Neural progenitor cell (in vitro differentiated cells): ENCODE measurements around the gene BMP8B. TPM values are rescaled to one million over a fixed set of nuclear protein-coding genes. Genes with fewer than 3 reads are reported as not detected.

Experiments
- DNase-seq: peaks from one replicate; pipeline ENCODE4 v3.0.0-alpha.2; 2016; ENCODE audit warnings: low spot score
- H2AFZ ChIP-seq: fragments of 200-600 bp; sonication (generic); replicated peaks from 2 replicates; pipeline ENCODE4 v1.6.1; 2016; ENCODE audit warnings: antibody characterized with exemption
- H3F3A ChIP-seq: fragments of 200-600 bp; sonication (generic); 2 replicates; pipeline ENCODE4 v1.6.1; 2016; ENCODE audit warnings: antibody characterized with exemption, low read depth
- H3K27ac ChIP-seq: fragments of 200-600 bp; sonication (generic); 2 replicates; pipeline ENCODE4 v1.5.1; 2016; ENCODE audit warnings: mild to moderate bottlenecking
- H3K27me3 ChIP-seq: fragments of 200-600 bp; sonication (generic); 2 replicates; pipeline ENCODE4 v1.6.1; 2016; ENCODE audit warnings: mild to moderate bottlenecking, moderate library complexity
- H3K36me3 ChIP-seq: fragments of 200-600 bp; sonication (generic); 2 replicates; pipeline ENCODE4 v1.5.1; 2016
- H3K4me1 ChIP-seq: fragments of 200-600 bp; sonication (generic); 2 replicates; pipeline ENCODE4 v1.6.1; 2016; ENCODE audit warnings: mixed run types
- H3K4me2 ChIP-seq: fragments of 200-600 bp; sonication (generic); 2 replicates; pipeline ENCODE4 v1.6.1; 2016
- H3K4me3 ChIP-seq: fragments of 200-600 bp; sonication (generic); 2 replicates; pipeline ENCODE4 v1.5.1; 2016
- H3K79me2 ChIP-seq: fragments of 200-600 bp; sonication (generic); 2 replicates; pipeline ENCODE4 v1.6.1; 2016; ENCODE audit warnings: low read depth
- H3K9ac ChIP-seq: fragments of 200-600 bp; sonication (generic); 2 replicates; pipeline ENCODE4 v1.6.1; 2016
- H3K9me3 ChIP-seq: fragments of 200-600 bp; sonication (generic); 2 replicates; pipeline ENCODE4 v1.5.1; 2016; ENCODE audit warnings: low read depth
- H4K20me1 ChIP-seq: fragments of 200-600 bp; sonication (generic); 2 replicates; pipeline ENCODE4 v1.6.1; 2016; ENCODE audit warnings: low read depth
- H3K27ac Mint-ChIP-seq: 3 replicates; pipeline ENCODE4 v1.8.0; 2021; ENCODE audit warnings: mixed read lengths
- H3K27me3 Mint-ChIP-seq: 2 replicates; pipeline ENCODE4 v1.8.0; 2022; ENCODE audit warnings: low read depth, mild to moderate bottlenecking, inconsistent platforms, moderate library complexity, mixed read lengths; ENCODE audit not compliant: insufficient read depth
- H3K36me3 Mint-ChIP-seq: 3 replicates; pipeline ENCODE4 v1.8.0; 2021; ENCODE audit warnings: mixed read lengths
- H3K4me1 Mint-ChIP-seq: 3 replicates; pipeline ENCODE4 v1.8.0; 2021; ENCODE audit warnings: mixed read lengths
- H3K4me3 Mint-ChIP-seq: 3 replicates; pipeline ENCODE4 v1.8.0; 2021; ENCODE audit warnings: mild to moderate bottlenecking, moderate library complexity, mixed read lengths
- H3K9me3 Mint-ChIP-seq: 3 replicates; pipeline ENCODE4 v1.8.0; 2020; ENCODE audit warnings: mixed read lengths
- CTCF ChIP-seq: fragments of 200-600 bp; sonication (generic); IDR thresholded peaks from 2 replicates; pipeline ENCODE4 v1.5.1; 2017; ENCODE audit warnings: antibody characterized with exemption, mild to moderate bottlenecking
- EZH2 ChIP-seq: fragments of 200-600 bp; sonication (generic); IDR thresholded peaks from 2 replicates; pipeline ENCODE4 v1.6.1; 2017; ENCODE audit warnings: antibody characterized with exemption, mild to moderate bottlenecking, moderate library complexity
- EZH2phosphoT487 ChIP-seq: fragments of 200-600 bp; sonication (generic); IDR thresholded peaks from 2 replicates; pipeline ENCODE4 v1.6.1; 2017; ENCODE audit warnings: antibody characterized with exemption
- total RNA-seq: library from RNA; depleted of rRNA; stranded (reverse); fragments of >200 nt; gene quantifications from 2 replicates; pipeline ENCODE4 v1.2.3, GENCODE V29; 2015; ENCODE audit warnings: low replicate concordance

The BMP8B gene
- total RNA-seq, 1 donor from 2014 or later = 0.24 TPM

GRCh38 chr1:39751595-39751994 lies 37.1 kb downstream of the BMP8B start:
- Histone ChIP-seq H3K27ac (no peak overlapping the region), H3K4me3 (no peak overlapping the region), H3K9me3 (no peaks in the 10 kb centered on the region), H3K4me1 (no peaks in the 10 kb centered on the region), H3K9ac (no peak overlapping the region), H3K4me2 (no peak overlapping the region), H3F3A (no peaks in the 10 kb centered on the region), H4K20me1 (peaks cover 5% of the 10 kb centered on the region), H2AFZ (no peak overlapping the region), H3K36me3 (peaks cover 6% of the 10 kb centered on the region), H3K79me2 (no peaks in the 10 kb centered on the region), H3K27me3 (no peaks in the 10 kb centered on the region)
- no peaks in the 10 kb centered on the region for H3K27me3 Mint-ChIP-seq
- TF ChIP-seq EZH2phosphoT487 = no peak
- no peak for TF ChIP-seq EZH2
- TF ChIP-seq CTCF = no peak
- H3K36me3 Mint-ChIP-seq = peaks cover 29% of the 10 kb centered on the region
- H3K9me3 Mint-ChIP-seq = no peaks in the 10 kb centered on the region
- no peak overlapping the region for H3K27ac Mint-ChIP-seq
- no peak for DNase-seq
- H3K4me1 Mint-ChIP-seq = no peaks in the 10 kb centered on the region
- H3K4me3 Mint-ChIP-seq = no peak overlapping the region

- Histone ChIP-seq H3K36me3 (peaks cover 5% of the 10 kb centered on the region), H3K4me1 (no peaks in the 10 kb centered on the region), H3K27me3 (no peaks in the 10 kb centered on the region), H3K79me2 (peaks cover 3% of the 10 kb centered on the region), H3K9ac (no peak overlapping the region), H3K4me3 (no peak overlapping the region), H3K9me3 (no peaks in the 10 kb centered on the region), H3K27ac (no peak overlapping the region), H3K4me2 (no peak overlapping the region), H4K20me1 (no peaks in the 10 kb centered on the region), H3F3A (no peaks in the 10 kb centered on the region), H2AFZ (no peak overlapping the region)
- Mint-ChIP-seq H3K27ac (no peak overlapping the region), H3K36me3 (peaks cover 26% of the 10 kb centered on the region), H3K4me1 (peaks cover 3% of the 10 kb centered on the region), H3K4me3 (no peak overlapping the region), H3K9me3 (no peaks in the 10 kb centered on the region), H3K27me3 (no peaks in the 10 kb centered on the region)
- no peak for DNase-seq
- no peak for TF ChIP-seq EZH2phosphoT487
- no peak for TF ChIP-seq EZH2
- no peak for TF ChIP-seq CTCF
Observed at GRCh38 chr1:39745016-39745670, 43.5 kb downstream of the BMP8B start.

- H3K4me1 Mint-ChIP-seq = peaks cover 15% of the 10 kb centered on the region
- peak; percentile 95 for DNase-seq
- Histone ChIP-seq H3K9ac (peak within 1 kb of the TSS; percentile 72), H3K4me1 (peaks cover 7% of the 10 kb centered on the region), H3K27me3 (peaks cover 44% of the 10 kb centered on the region), H3F3A (no peaks in the 10 kb centered on the region), H3K36me3 (peaks cover 5% of the 10 kb centered on the region), H4K20me1 (peaks cover 3% of the 10 kb centered on the region), H3K4me2 (peak within 1 kb of the TSS; percentile 92), H3K79me2 (peaks cover 14% of the 10 kb centered on the region), H3K27ac (no peak within 1 kb of the TSS), H2AFZ (peak within 1 kb of the TSS; percentile 86), H3K9me3 (no peaks in the 10 kb centered on the region), H3K4me3 (peak within 1 kb of the TSS; percentile 87)
- H3K27me3 Mint-ChIP-seq = peaks cover 7% of the 10 kb centered on the region
- peak within 1 kb of the TSS; percentile 96 for H3K4me3 Mint-ChIP-seq
- H3K9me3 Mint-ChIP-seq = no peaks in the 10 kb centered on the region
- TF ChIP-seq EZH2 (no peak), EZH2phosphoT487 (peak; percentile 31), CTCF (no peak)
- H3K36me3 Mint-ChIP-seq = peaks cover 4% of the 10 kb centered on the region
- H3K27ac Mint-ChIP-seq = peak within 1 kb of the TSS; percentile 95
Observed at GRCh38 chr1:39738622-39739366, 49.9 kb downstream of the BMP8B start, which contains the start of gene PPIE. Gene PPIE, plus strand, starts transcription at chr1:39738882. Its CDS starts 19 bp downstream, at chr1:39738901.
